ENCODE results near the gene UBXN1.

GRCh38 chr11:62648967-62649364 is 29.9 kb downstream of the UBXN1 start:
- no peak for TF ChIP-seq ZNF384 (IDR thresholded peaks at IDR 0.05)
- TF ChIP-seq FOXA1 (IDR thresholded peaks at IDR 0.05) = no peak
- TF ChIP-seq FOXM1 (IDR thresholded peaks at IDR 0.05; ENCODE audit: borderline replicate concordance) = no peak
- TF ChIP-seq CTBP1 (IDR thresholded peaks at IDR 0.05; ENCODE audit: borderline replicate concordance) = no peak
- TF ChIP-seq BHLHE40 (IDR thresholded peaks at IDR 0.05; ENCODE audit: borderline replicate concordance) = no peak
- no peak for TF ChIP-seq SP1 (IDR thresholded peaks at IDR 0.05)
- no peak for TF ChIP-seq L3MBTL2 (conservative IDR thresholded peaks at IDR 0.05)

All from HEK293T (cell line).